Mesothelial cell of epicardium (in vitro differentiated cells): ENCODE measurements around the gene DDX51. TPM values are rescaled to one million over a fixed set of nuclear protein-coding genes. Genes with fewer than 3 reads are reported as not detected.

Experiments
- DNase-seq, 2 experiments: peaks; one replicate each; pipeline ENCODE4 v3.0.0; 2021; ENCODE audit warnings: low spot score in 2 of 2; ENCODE audit not compliant: unreplicated experiment in 2 of 2
- H3K27ac Mint-ChIP-seq: 2 replicates; pipeline ENCODE4 v1.8.0; 2021; ENCODE audit warnings: mixed read lengths
- H3K27me3 Mint-ChIP-seq: 2 replicates; pipeline ENCODE4 v1.8.0; 2021; ENCODE audit warnings: low read depth, mixed read lengths
- H3K36me3 Mint-ChIP-seq: 2 replicates; pipeline ENCODE4 v1.8.0; 2021; ENCODE audit warnings: mixed read lengths
- H3K4me1 Mint-ChIP-seq: 2 replicates; pipeline ENCODE4 v1.8.0; 2021; ENCODE audit warnings: mixed read lengths
- H3K4me3 Mint-ChIP-seq: 2 replicates; pipeline ENCODE4 v1.8.0; 2021; ENCODE audit warnings: mild to moderate bottlenecking, moderate library complexity, mixed read lengths
- H3K9me3 Mint-ChIP-seq: 2 replicates; pipeline ENCODE4 v1.8.0; 2021; ENCODE audit warnings: mixed read lengths
- total RNA-seq: library from RNA; stranded (reverse); gene quantifications from 3 replicates; pipeline ENCODE4 v1.2.1, GENCODE V29; 2021
- TF ChIP-seq, protein P1 (sequence below): fragments of 200-600 bp; sonication (generic); IDR thresholded peaks from one replicate; pipeline ENCODE4 v1.5.0; 2021; ENCODE audit warnings: antibody characterized with exemption; ENCODE audit not compliant: unreplicated experiment

The DDX51 gene
- total RNA-seq, 1 donor from 2014 or later = 32.5 TPM

DNA sequence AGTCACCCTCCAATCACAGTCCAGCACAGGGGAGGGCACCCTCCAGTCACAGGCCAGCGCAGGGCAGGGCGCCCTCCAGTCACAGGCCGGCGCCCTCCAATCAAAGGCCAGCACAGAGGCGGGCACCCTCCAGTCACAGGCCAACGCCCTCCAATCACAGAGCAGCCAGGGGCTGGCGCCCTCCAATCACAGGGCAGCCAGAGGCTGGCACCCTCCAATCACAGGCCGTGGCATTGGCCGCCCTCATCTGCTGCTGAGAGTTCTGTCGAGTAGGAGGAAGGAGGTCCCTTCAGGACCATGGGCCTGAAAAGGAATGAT, 26.6 kb downstream of the DDX51 start:
- no peak for DNase-seq
- Mint-ChIP-seq H3K27me3 (no peaks in the 10 kb centered on the region), H3K27ac (no peak overlapping the region), H3K4me1 (no peaks in the 10 kb centered on the region), H3K4me3 (no peak overlapping the region), H3K9me3 (no peaks in the 10 kb centered on the region), H3K36me3 (peaks cover 9% of the 10 kb centered on the region)
- TF ChIP-seq, protein P1, sequence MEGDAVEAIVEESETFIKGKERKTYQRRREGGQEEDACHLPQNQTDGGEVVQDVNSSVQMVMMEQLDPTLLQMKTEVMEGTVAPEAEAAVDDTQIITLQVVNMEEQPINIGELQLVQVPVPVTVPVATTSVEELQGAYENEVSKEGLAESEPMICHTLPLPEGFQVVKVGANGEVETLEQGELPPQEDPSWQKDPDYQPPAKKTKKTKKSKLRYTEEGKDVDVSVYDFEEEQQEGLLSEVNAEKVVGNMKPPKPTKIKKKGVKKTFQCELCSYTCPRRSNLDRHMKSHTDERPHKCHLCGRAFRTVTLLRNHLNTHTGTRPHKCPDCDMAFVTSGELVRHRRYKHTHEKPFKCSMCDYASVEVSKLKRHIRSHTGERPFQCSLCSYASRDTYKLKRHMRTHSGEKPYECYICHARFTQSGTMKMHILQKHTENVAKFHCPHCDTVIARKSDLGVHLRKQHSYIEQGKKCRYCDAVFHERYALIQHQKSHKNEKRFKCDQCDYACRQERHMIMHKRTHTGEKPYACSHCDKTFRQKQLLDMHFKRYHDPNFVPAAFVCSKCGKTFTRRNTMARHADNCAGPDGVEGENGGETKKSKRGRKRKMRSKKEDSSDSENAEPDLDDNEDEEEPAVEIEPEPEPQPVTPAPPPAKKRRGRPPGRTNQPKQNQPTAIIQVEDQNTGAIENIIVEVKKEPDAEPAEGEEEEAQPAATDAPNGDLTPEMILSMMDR = no peak

GRCh38 chr12:132116709-132117557, 27.2 kb downstream of the DDX51 start:
- Mint-ChIP-seq H3K4me1 (no peaks in the 10 kb centered on the region), H3K36me3 (peaks cover 9% of the 10 kb centered on the region), H3K27me3 (no peaks in the 10 kb centered on the region), H3K27ac (no peak overlapping the region), H3K9me3 (no peaks in the 10 kb centered on the region), H3K4me3 (no peak overlapping the region)
- TF ChIP-seq, protein P1 = no peak
- DNase-seq = no peak

DNA sequence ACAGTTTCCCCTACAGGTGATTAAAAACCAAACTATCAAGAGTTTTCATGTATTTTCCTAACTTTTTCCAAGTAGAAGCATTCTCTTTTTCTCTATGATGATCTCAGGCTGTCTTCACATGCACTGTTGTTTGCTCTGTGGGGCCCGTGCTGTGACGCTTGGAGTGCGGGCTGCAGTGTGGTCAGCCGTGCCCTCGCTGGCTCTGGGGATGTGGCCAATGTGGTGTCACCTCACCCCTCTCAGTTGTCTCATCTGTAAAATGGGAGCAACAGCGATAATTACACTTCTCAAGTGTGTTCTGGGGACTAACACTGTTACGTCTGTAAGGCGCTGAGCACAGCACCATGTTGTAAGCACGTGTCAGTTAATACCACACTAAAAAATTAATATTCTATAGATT, 28.6 kb downstream of the DDX51 start:
- DNase-seq = no peak
- Mint-ChIP-seq H3K4me3 (no peak overlapping the region), H3K9me3 (no peaks in the 10 kb centered on the region), H3K4me1 (no peaks in the 10 kb centered on the region), H3K36me3 (peaks cover 16% of the 10 kb centered on the region), H3K27me3 (no peaks in the 10 kb centered on the region), H3K27ac (no peak overlapping the region)
- TF ChIP-seq, protein P1 = no peak

- TF ChIP-seq, protein P1 = no peak
- no peaks in the 10 kb centered on the region for H3K27me3 Mint-ChIP-seq
- no peak for DNase-seq
- peaks cover 13% of the 10 kb centered on the region for H3K36me3 Mint-ChIP-seq
- no peaks in the 10 kb centered on the region for H3K9me3 Mint-ChIP-seq
- no peak overlapping the region for H3K4me3 Mint-ChIP-seq
- no peaks in the 10 kb centered on the region for H3K4me1 Mint-ChIP-seq
- no peak overlapping the region for H3K27ac Mint-ChIP-seq
Observed at GRCh38 chr12:132114667-132115066, 29.5 kb downstream of the DDX51 start.

DNA sequence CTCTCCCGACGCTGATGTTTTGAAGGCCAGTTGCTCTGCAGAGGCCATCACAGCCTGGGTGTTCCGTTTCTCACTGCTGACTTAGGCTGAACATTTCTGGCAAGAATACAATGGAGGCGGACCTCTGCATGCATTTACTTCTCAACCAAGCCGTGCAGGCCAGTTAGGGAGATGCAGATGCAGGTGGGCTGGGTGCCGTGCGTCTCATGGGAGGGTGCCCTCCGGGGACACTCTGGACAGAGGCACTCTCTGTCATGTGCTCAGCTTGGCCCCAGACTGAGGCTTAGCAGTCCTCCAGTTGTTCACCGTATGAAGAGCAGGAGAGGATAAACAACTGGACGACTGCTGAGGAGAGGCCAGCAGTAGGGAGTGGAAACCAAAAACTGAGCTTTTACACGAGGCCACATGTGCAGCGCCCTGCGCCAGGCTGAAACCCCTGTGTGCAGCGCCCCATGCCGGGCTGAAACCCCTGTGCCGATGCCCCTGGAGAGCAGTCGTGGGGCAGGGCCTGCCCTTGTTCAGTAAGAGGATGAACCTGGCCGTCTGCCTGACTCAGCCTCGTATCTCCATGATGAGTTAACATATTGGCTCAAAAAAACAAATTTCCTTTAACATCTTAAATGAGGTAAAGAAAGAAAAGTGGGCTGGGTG, 32.3 kb downstream of the DDX51 start:
- DNase-seq = no peak
- no peak overlapping the region for H3K4me3 Mint-ChIP-seq
- no peak overlapping the region for H3K27ac Mint-ChIP-seq
- no peaks in the 10 kb centered on the region for H3K9me3 Mint-ChIP-seq
- TF ChIP-seq, protein P1 = no peak
- peaks cover 15% of the 10 kb centered on the region for H3K36me3 Mint-ChIP-seq
- H3K4me1 Mint-ChIP-seq = no peaks in the 10 kb centered on the region
- H3K27me3 Mint-ChIP-seq = no peaks in the 10 kb centered on the region
